IPS-NIHi7 (cell line): ENCODE measurements around the gene TP53TG5.

ENCODE experiments used
- DNase-seq: peaks from one replicate; pipeline ENCODE4 v3.0.0; 2012; ENCODE audit warnings: mixed read lengths; ENCODE audit errors: extremely low spot score

The TP53TG5 gene

GRCh38 chr20:45325371-45325770 is 52.8 kb downstream of the TP53TG5 start:
- no peak for DNase-seq

GRCh38 chr20:45323731-45324130 is 54.4 kb downstream of the TP53TG5 start:
- DNase-seq = no peak

- peak; percentile 52 for DNase-seq
These were observed 55.2 kb downstream of the TP53TG5 start for GRCh38 chr20:45322952-45323383.
